ENCODE data around the gene GPATCH11.

The GPATCH11 gene

GRCh38 chr2:37091873-37092272, 7.6 kb downstream of the GPATCH11 start:
- peaks cover 5% of the 10 kb centered on the region; the same call in 1 of the 2 replicates for H3K79me2 ChIP-seq (ENCODE audit: insufficient read depth, low read length)
- H3K27me3 ChIP-seq (ENCODE audit: low read length): no peaks in the 10 kb centered on the region
- H3K9ac ChIP-seq (ENCODE audit: low read length): no peak overlapping the region; the same call in 1 of the 2 replicates
- H3K27ac ChIP-seq (ENCODE audit: low read depth, low read length): peak overlapping the region; percentile 77
- H3K9me2 ChIP-seq (replicated peaks; ENCODE audit: insufficient read depth, low read length): no peaks in the 10 kb centered on the region
- peaks cover 32% of the 10 kb centered on the region for H3K36me3 ChIP-seq (ENCODE audit: low read length)
- H3K4me3 ChIP-seq (ENCODE audit: insufficient read depth, low read length, poor library complexity, severe bottlenecking): no peak overlapping the region
- TF ChIP-seq EZH2phosphoT487 (conservative IDR thresholded peaks at IDR 0.05; ENCODE audit: low read length) (no peak), CTCF (IDR thresholded peaks at IDR 0.05; ENCODE audit: insufficient read depth, low read length, poor library complexity, severe bottlenecking) (no peak)
- H2AFZ ChIP-seq (ENCODE audit: low read depth, low read length, severe bottlenecking): no peak overlapping the region
- no peaks in the 10 kb centered on the region for H3K9me3 ChIP-seq (ENCODE audit: insufficient read depth, low read length)
- H3F3A ChIP-seq (ENCODE audit: insufficient read depth): peaks cover 38% of the 10 kb centered on the region
- H3K4me2 ChIP-seq (ENCODE audit: low read depth, low read length, poor library complexity, severe bottlenecking): peak overlapping the region; percentile 82
- H4K20me1 ChIP-seq (ENCODE audit: low read depth, low read length): no peaks in the 10 kb centered on the region

GRCh38 chr2:37096568-37096967, 12.2 kb downstream of the GPATCH11 start:
- Histone ChIP-seq H3K36me3 (ENCODE audit: low read length) (peaks cover 33% of the 10 kb centered on the region), H3F3A (ENCODE audit: insufficient read depth) (peaks cover 6% of the 10 kb centered on the region; the same call in 1 of the 2 replicates), H3K9me2 (replicated peaks; ENCODE audit: insufficient read depth, low read length) (no peaks in the 10 kb centered on the region), H3K9me3 (ENCODE audit: insufficient read depth, low read length) (no peaks in the 10 kb centered on the region), H3K27me3 (ENCODE audit: low read length) (no peaks in the 10 kb centered on the region), H3K79me2 (ENCODE audit: insufficient read depth, low read length) (no peaks in the 10 kb centered on the region), H4K20me1 (ENCODE audit: low read depth, low read length) (no peaks in the 10 kb centered on the region), H3K4me2 (ENCODE audit: low read depth, low read length, poor library complexity, severe bottlenecking) (no peak overlapping the region), H2AFZ (ENCODE audit: low read depth, low read length, severe bottlenecking) (no peak overlapping the region), H3K4me3 (ENCODE audit: insufficient read depth, low read length, poor library complexity, severe bottlenecking) (no peak overlapping the region), H3K27ac (ENCODE audit: low read depth, low read length) (no peak overlapping the region), H3K9ac (ENCODE audit: low read length) (no peak overlapping the region)
- no peak for TF ChIP-seq CTCF (IDR thresholded peaks at IDR 0.05; ENCODE audit: insufficient read depth, low read length, poor library complexity, severe bottlenecking)
- TF ChIP-seq EZH2phosphoT487 (conservative IDR thresholded peaks at IDR 0.05; ENCODE audit: low read length): no peak

GRCh38 chr2:37098416-37099118, 14.2 kb downstream of the GPATCH11 start:
- no peak overlapping the region for H3K27ac ChIP-seq (ENCODE audit: low read depth, low read length)
- no peaks in the 10 kb centered on the region for H4K20me1 ChIP-seq (ENCODE audit: low read depth, low read length)
- H3K4me3 ChIP-seq (ENCODE audit: insufficient read depth, low read length, poor library complexity, severe bottlenecking): no peak overlapping the region
- no peak overlapping the region for H3K4me2 ChIP-seq (ENCODE audit: low read depth, low read length, poor library complexity, severe bottlenecking)
- no peaks in the 10 kb centered on the region for H3K9me2 ChIP-seq (replicated peaks; ENCODE audit: insufficient read depth, low read length)
- H3K27me3 ChIP-seq (ENCODE audit: low read length): no peaks in the 10 kb centered on the region
- H3K36me3 ChIP-seq (ENCODE audit: low read length): peaks cover 30% of the 10 kb centered on the region
- no peaks in the 10 kb centered on the region for H3K9me3 ChIP-seq (ENCODE audit: insufficient read depth, low read length)
- TF ChIP-seq EZH2phosphoT487 (conservative IDR thresholded peaks at IDR 0.05; ENCODE audit: low read length) (no peak), CTCF (IDR thresholded peaks at IDR 0.05; ENCODE audit: insufficient read depth, low read length, poor library complexity, severe bottlenecking) (no peak)
- H3F3A ChIP-seq (ENCODE audit: insufficient read depth): no peaks in the 10 kb centered on the region
- no peak overlapping the region for H3K9ac ChIP-seq (ENCODE audit: low read length)
- H3K79me2 ChIP-seq (ENCODE audit: insufficient read depth, low read length): no peaks in the 10 kb centered on the region
- H2AFZ ChIP-seq (ENCODE audit: low read depth, low read length, severe bottlenecking): no peak overlapping the region
